Subcutaneous abdominal adipose tissue (tissue), 5 donors: ENCODE measurements around the gene CASQ1.

Source experiments
- H3K27ac ChIP-seq: one replicate; pipeline ENCODE4 v1.7.0; 2013; ENCODE audit warnings: low read depth, mild to moderate bottlenecking, inconsistent platforms, low read length, moderate library complexity
- H3K27me3 ChIP-seq, 5 donors: one replicate each; pipeline ENCODE4 v1.7.0; 2013; ENCODE audit warnings: low read length in 5 of 5, inconsistent platforms in 1 of 5; ENCODE audit not compliant: control insufficient read depth in 5 of 5, insufficient read depth in 4 of 5
- H3K36me3 ChIP-seq, 5 donors: one replicate each; pipeline ENCODE4 v1.7.0; 2013; ENCODE audit warnings: low read length in 5 of 5; ENCODE audit not compliant: control insufficient read depth in 5 of 5, insufficient read depth in 5 of 5
- H3K4me1 ChIP-seq, 5 donors: one replicate each; pipeline ENCODE4 v1.7.0; 2013; ENCODE audit warnings: low read length in 5 of 5, mild to moderate bottlenecking in 3 of 5, moderate library complexity in 1 of 5; ENCODE audit not compliant: control insufficient read depth in 5 of 5, insufficient read depth in 5 of 5
- H3K4me3 ChIP-seq, 5 donors: one replicate each; pipeline ENCODE4 v1.7.0; 2013; ENCODE audit warnings: low read length in 5 of 5, low read depth in 1 of 5
- H3K9ac ChIP-seq, 5 donors: one replicate each; pipeline ENCODE4 v1.7.0; 2013; ENCODE audit warnings: low read length in 5 of 5, mild to moderate bottlenecking in 4 of 5, moderate library complexity in 3 of 5
- H3K9me3 ChIP-seq, 5 donors: one replicate each; pipeline ENCODE4 v1.7.0; 2013; ENCODE audit warnings: low read length in 5 of 5; ENCODE audit not compliant: control insufficient read depth in 5 of 5
- donor health status: healthy.
- donor health status: healthy.
- donor health status: healthy.
- donor health status: healthy.
- donor health status: healthy.

The CASQ1 gene

GRCh38 chr1:160189649-160190625 lies at the start of gene CASQ1:
Gene CASQ1, plus strand, starts transcription at chr1:160190575. Its CDS starts 177 bp downstream, at chr1:160190752.
- Histone ChIP-seq H3K9me3 (no peaks in the 10 kb centered on the region), H3K36me3 (no peaks in the 10 kb centered on the region), H3K9ac (no peak within 1 kb of the TSS), H3K4me3 (no peak within 1 kb of the TSS), H3K27me3 (peaks cover 0 to 5% (median 0%) of the 10 kb centered on the region in 5 donors), H3K4me1 (peaks cover 0 to 23% (median 19%) of the 10 kb centered on the region in 5 donors), H3K27ac (no peak within 1 kb of the TSS)

- Histone ChIP-seq H3K36me3 (peaks cover 0 to 10% (median 2%) of the 10 kb centered on the region in 5 donors), H3K9ac (no peak overlapping the region), H3K4me1 (peaks cover 0 to 12% (median 7%) of the 10 kb centered on the region in 5 donors)
These were observed 46.7 kb upstream of the CASQ1 start for GRCh38 chr1:160143695-160144094.

DNA sequence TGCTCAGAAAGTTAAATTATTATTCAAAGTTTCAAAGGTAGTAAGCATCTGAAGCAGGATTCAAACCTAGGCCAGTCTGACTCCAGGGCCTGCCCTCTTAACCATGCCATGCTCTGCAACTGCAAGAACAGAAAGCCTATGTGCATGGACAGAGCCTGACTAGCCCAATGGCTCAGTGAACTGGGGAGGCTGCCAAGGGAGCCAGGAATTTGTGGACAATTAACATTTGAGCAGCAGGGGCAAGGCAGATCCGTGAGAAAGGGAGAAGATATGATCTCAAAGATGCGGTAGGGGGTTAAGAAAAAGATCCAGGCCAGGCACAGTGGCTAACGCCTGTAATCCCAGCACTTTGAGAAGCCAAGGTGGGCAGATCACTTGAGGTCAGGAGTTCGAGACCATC lies 45.5 kb upstream of the CASQ1 start:
- Histone ChIP-seq H3K9me3 (no peaks in the 10 kb centered on the region), H3K4me1 (peaks cover 0 to 21% (median 10%) of the 10 kb centered on the region in 5 donors), H3K4me3 (no peak overlapping the region), H3K27me3 (no peaks in the 10 kb centered on the region), H3K36me3 (peaks cover 0 to 7% (median under 1%) of the 10 kb centered on the region in 5 donors), H3K27ac (no peak overlapping the region), H3K9ac (no peak overlapping the region)

More at GRCh38 chr1:160143695-160144094, 46.7 kb upstream of the CASQ1 start:
- no peaks in the 10 kb centered on the region for H3K9me3 ChIP-seq
- H3K27ac ChIP-seq = no peak overlapping the region
- no peak overlapping the region for H3K4me3 ChIP-seq
- H3K27me3 ChIP-seq = no peaks in the 10 kb centered on the region

DNA sequence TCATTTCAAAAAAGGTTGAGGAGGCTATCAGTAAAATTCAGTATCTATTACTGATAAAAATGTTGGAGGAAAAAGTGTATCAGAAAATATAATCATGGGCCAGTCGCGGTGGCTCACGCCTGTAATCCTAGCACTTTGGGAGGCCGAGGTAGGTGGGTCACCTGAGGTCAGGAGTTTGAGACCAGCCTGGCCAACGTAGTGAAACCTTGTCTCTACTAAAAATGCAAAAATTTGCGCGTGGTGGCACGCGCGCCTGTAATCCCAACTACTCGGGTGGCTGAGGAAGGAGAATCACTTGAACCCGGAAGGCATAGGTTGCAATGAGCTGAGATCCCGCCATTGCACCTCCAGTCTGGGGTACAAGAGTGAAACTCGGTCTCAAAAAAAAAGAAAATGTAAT lies 44.3 kb upstream of the CASQ1 start:
- Histone ChIP-seq H3K9me3 (no peaks in the 10 kb centered on the region), H3K27ac (no peak overlapping the region), H3K36me3 (peaks cover 0 to 3% (median 0%) of the 10 kb centered on the region in 5 donors), H3K27me3 (no peaks in the 10 kb centered on the region), H3K4me1 (peaks cover 0 to 21% (median 10%) of the 10 kb centered on the region in 5 donors), H3K4me3 (no peak overlapping the region), H3K9ac (no peak overlapping the region)

- Histone ChIP-seq H3K9ac (no peak overlapping the region), H3K27ac (no peak overlapping the region), H3K4me3 (no peak overlapping the region), H3K36me3 (no peaks in the 10 kb centered on the region), H3K4me1 (peaks cover 0 to 21% (median 7%) of the 10 kb centered on the region in 5 donors), H3K9me3 (no peaks in the 10 kb centered on the region), H3K27me3 (no peaks in the 10 kb centered on the region)
These were observed 42.3 kb upstream of the CASQ1 start for GRCh38 chr1:160148121-160148520.

DNA sequence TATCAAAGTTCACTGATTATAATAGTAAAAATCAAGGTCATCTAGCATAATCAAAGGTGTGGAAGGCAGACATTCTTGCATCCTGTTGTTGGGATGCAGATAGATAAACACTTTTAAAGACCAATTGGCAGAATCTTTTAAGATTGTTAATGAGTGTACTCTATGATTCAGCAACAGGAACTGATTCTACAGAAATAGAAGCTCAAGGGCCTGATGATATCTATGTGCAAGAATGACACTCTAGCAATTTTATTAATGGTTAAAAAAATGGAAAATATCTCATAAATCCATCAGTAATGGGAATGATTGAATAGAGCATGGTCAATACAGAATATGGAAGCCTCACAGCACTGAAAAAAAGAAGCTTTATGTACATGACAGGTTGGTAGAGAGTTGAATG lies 41.1 kb upstream of the CASQ1 start:
- Histone ChIP-seq H3K36me3 (no peaks in the 10 kb centered on the region), H3K27me3 (no peaks in the 10 kb centered on the region), H3K27ac (peak overlapping the region; percentile 59), H3K4me1 (peaks cover 0 to 16% (median 3%) of the 10 kb centered on the region in 5 donors), H3K9ac (no peak overlapping the region), H3K4me3 (no peak overlapping the region), H3K9me3 (no peaks in the 10 kb centered on the region)

DNA sequence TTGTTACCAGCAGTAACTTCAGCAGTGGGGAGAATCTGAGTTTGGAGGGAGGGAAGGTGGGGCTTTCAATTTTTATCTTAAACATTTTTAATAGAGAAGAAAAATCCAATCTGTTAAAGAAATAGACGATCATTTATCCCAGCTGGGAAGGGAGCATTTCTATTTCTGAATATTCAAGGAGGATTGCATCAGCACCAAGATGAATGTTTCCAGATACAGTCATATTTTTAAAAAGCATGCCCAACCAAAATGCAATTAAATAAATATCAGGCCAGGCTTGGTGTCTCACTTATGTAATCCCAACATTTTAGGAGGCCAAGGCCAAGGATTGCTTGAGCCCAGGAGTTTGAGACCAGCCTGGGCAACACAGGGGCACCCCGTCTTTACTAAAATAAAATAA lies 40.7 kb upstream of the CASQ1 start:
- H3K36me3 ChIP-seq = no peaks in the 10 kb centered on the region
- no peaks in the 10 kb centered on the region for H3K9me3 ChIP-seq
- H3K4me1 ChIP-seq = peaks cover 0 to 11% (median 3%) of the 10 kb centered on the region in 5 donors
- H3K4me3 ChIP-seq = no peak overlapping the region
- no peak overlapping the region for H3K9ac ChIP-seq
- peak overlapping the region; percentile 59 for H3K27ac ChIP-seq
- H3K27me3 ChIP-seq = no peaks in the 10 kb centered on the region

- Histone ChIP-seq H3K27ac (no peak within 1 kb of the TSS), H3K4me3 (no peak within 1 kb of the TSS), H3K4me1 (peaks cover 0 to 9% (median 0%) of the 10 kb centered on the region in 5 donors), H3K9me3 (no peaks in the 10 kb centered on the region), H3K27me3 (no peaks in the 10 kb centered on the region), H3K36me3 (no peaks in the 10 kb centered on the region), H3K9ac (no peak within 1 kb of the TSS)
These were observed 39.1 kb upstream of the CASQ1 start, which contains the start of gene ATP1A4 for GRCh38 chr1:160151303-160151702. Gene ATP1A4, plus strand, starts transcription at chr1:160151603. Its CDS starts 438 bp downstream, at chr1:160152041.

DNA sequence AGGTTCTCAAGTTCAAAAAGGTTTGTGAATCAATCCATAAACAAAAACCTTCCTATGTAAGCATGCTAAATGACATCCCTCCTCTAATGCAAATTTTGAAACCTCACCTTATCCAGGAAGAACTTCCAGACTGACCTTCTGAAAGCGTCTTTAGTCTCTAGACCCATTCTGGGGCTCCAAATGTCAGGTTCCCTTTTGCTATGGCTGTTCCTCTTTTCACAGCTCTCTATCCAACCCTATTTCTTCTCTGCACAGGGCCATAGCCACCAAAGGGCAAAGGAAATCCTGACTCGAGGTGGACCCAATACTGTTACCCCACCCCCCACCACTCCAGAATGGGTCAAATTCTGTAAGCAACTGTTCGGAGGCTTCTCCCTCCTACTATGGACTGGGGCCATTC lies 35.6 kb upstream of the CASQ1 start:
- H3K27me3 ChIP-seq = no peaks in the 10 kb centered on the region
- H3K9ac ChIP-seq = no peak overlapping the region
- no peaks in the 10 kb centered on the region for H3K36me3 ChIP-seq
- no peak overlapping the region for H3K27ac ChIP-seq
- no peaks in the 10 kb centered on the region for H3K4me1 ChIP-seq
- no peaks in the 10 kb centered on the region for H3K9me3 ChIP-seq
- no peak overlapping the region for H3K4me3 ChIP-seq

GRCh38 chr1:160156361-160156760 lies 34.0 kb upstream of the CASQ1 start:
- no peaks in the 10 kb centered on the region for H3K9me3 ChIP-seq

More at GRCh38 chr1:160156361-160156760, 34.0 kb upstream of the CASQ1 start:
- H3K27me3 ChIP-seq = no peaks in the 10 kb centered on the region
- H3K27ac ChIP-seq = no peak overlapping the region
- H3K4me3 ChIP-seq = no peak overlapping the region
- no peak overlapping the region for H3K9ac ChIP-seq
- no peaks in the 10 kb centered on the region for H3K4me1 ChIP-seq
- no peaks in the 10 kb centered on the region for H3K36me3 ChIP-seq
